ENCODE data around the gene NUDCD3. TPM values are rescaled to one million over a fixed set of nuclear protein-coding genes. Genes with fewer than 3 reads are reported as not detected.

Gene NUDCD3
- polyA plus RNA-seq, 1 experiment: 61.4 TPM

- POLR2A ChIA-PET: no interaction called here
- no peak overlapping the region for H3K4me3 ChIP-seq (ENCODE audit: low read depth, low read length)
- DNase-seq (ENCODE audit: low read depth, low spot score): no peak
- CTCF ChIA-PET: interaction anchor here (1.1 kb wide), 1 partner anchor 154 kb away, joined by 3 read pairs; no protein-coding TSS in a partner anchor
- no peaks in the 10 kb centered on the region for H3K27me3 ChIP-seq (ENCODE audit: control insufficient read depth, insufficient read depth, low read length)
- no peaks in the 10 kb centered on the region for H3K9me3 ChIP-seq (ENCODE audit: control insufficient read depth, insufficient read depth, low read length)
- H3K27ac ChIP-seq (ENCODE audit: low read depth, low read length): no peak overlapping the region
- TF ChIP-seq CTCF (IDR thresholded peaks at IDR 0.05; ENCODE audit: low read depth, low read length): no peak
These were observed 91.4 kb downstream of the NUDCD3 start for GRCh38 chr7:44398953-44399574.

GRCh38 chr7:44398511-44398911 is 91.9 kb downstream of the NUDCD3 start:
- no peak for TF ChIP-seq CTCF (IDR thresholded peaks at IDR 0.05; ENCODE audit: low read depth, low read length)
- Histone ChIP-seq H3K9me3 (ENCODE audit: control insufficient read depth, insufficient read depth, low read length) (no peaks in the 10 kb centered on the region), H3K27ac (ENCODE audit: low read depth, low read length) (no peak overlapping the region), H3K27me3 (ENCODE audit: control insufficient read depth, insufficient read depth, low read length) (no peaks in the 10 kb centered on the region), H3K4me3 (ENCODE audit: low read depth, low read length) (no peak overlapping the region)
- DNase-seq (ENCODE audit: low read depth, low spot score): no peak
- ChIA-PET CTCF (no interaction called here), POLR2A (no interaction called here)

- DNase-seq (ENCODE audit: low read depth, low spot score): peak; percentile 43
- Histone ChIP-seq H3K27me3 (ENCODE audit: control insufficient read depth, insufficient read depth, low read length) (no peaks in the 10 kb centered on the region), H3K9me3 (ENCODE audit: control insufficient read depth, insufficient read depth, low read length) (no peaks in the 10 kb centered on the region), H3K27ac (ENCODE audit: low read depth, low read length) (no peak overlapping the region), H3K4me3 (ENCODE audit: low read depth, low read length) (no peak overlapping the region)
- POLR2A ChIA-PET: no interaction called here
- CTCF ChIA-PET: interaction anchor here (0.9 to 1.1 kb wide), 4 partner anchors 48 to 168 kb away, joined by 3 to 5 read pairs (median 3); no protein-coding TSS in a partner anchor
- TF ChIP-seq CTCF (IDR thresholded peaks at IDR 0.05; ENCODE audit: low read depth, low read length): no peak
These were observed 93.4 kb downstream of the NUDCD3 start for GRCh38 chr7:44396931-44397545.

- CTCF ChIA-PET: no interaction called here
- H3K27ac ChIP-seq (ENCODE audit: low read depth, low read length): no peak overlapping the region
- DNase-seq (ENCODE audit: low read depth, low spot score): no peak
- no peaks in the 10 kb centered on the region for H3K27me3 ChIP-seq (ENCODE audit: control insufficient read depth, insufficient read depth, low read length)
- H3K9me3 ChIP-seq (ENCODE audit: control insufficient read depth, insufficient read depth, low read length): no peaks in the 10 kb centered on the region
- TF ChIP-seq CTCF (IDR thresholded peaks at IDR 0.05; ENCODE audit: low read depth, low read length): no peak
- H3K4me3 ChIP-seq (ENCODE audit: low read depth, low read length): no peak overlapping the region
- POLR2A ChIA-PET: no interaction called here
These were observed 94.0 kb downstream of the NUDCD3 start for GRCh38 chr7:44396496-44396895.

- ChIA-PET POLR2A (no interaction called here), CTCF (no interaction called here)
These were observed 95.4 kb downstream of the NUDCD3 start for GRCh38 chr7:44395067-44395466.

More at GRCh38 chr7:44395067-44395466, 95.4 kb downstream of the NUDCD3 start:
- no peaks in the 10 kb centered on the region for H3K9me3 ChIP-seq (ENCODE audit: control insufficient read depth, insufficient read depth, low read length)
- H3K27me3 ChIP-seq (ENCODE audit: control insufficient read depth, insufficient read depth, low read length): no peaks in the 10 kb centered on the region
- no peak overlapping the region for H3K27ac ChIP-seq (ENCODE audit: low read depth, low read length)
- no peak overlapping the region for H3K4me3 ChIP-seq (ENCODE audit: low read depth, low read length)
- no peak for DNase-seq (ENCODE audit: low read depth, low spot score)
- TF ChIP-seq CTCF (IDR thresholded peaks at IDR 0.05; ENCODE audit: low read depth, low read length): no peak

Measured in AG04450 (cell line).